Stomach (tissue), 9 donors: ENCODE measurements around the gene DDX54. TPM values are rescaled to one million over a fixed set of nuclear protein-coding genes. Genes with fewer than 3 reads are reported as not detected.

Experiments used
- DNase-seq, 2 donors: peaks; one replicate each; pipeline versions ENCODE4 v3.0.0 to v3.0.0-alpha.2; 2013 to 2019
- H3K27ac ChIP-seq, 5 donors: fragments of 200-600 bp in 4 of 5; sonication (generic) in 4 of 5; one replicate each; pipeline ENCODE4 v1.5.1; 2013 to 2019; ENCODE audit warnings: mild to moderate bottlenecking in 1 of 5, moderate library complexity in 1 of 5
- H3K27me3 ChIP-seq, 3 donors: fragments of 200-600 bp; sonication (generic); one replicate each; pipeline ENCODE4 v1.5.1; 2017 to 2019; ENCODE audit warnings: mixed run types in 1 of 3
- H3K36me3 ChIP-seq, 4 donors: fragments of 200-600 bp; sonication (generic); 1 replicate in 3 of 4; 2 replicates in 1 of 4; pipeline ENCODE4 v1.5.1; 2016 to 2019
- H3K4me1 ChIP-seq, 4 donors: fragments of 200-600 bp; sonication (generic); one replicate each; pipeline ENCODE4 v1.5.1; 2016 to 2019
- H3K4me3 ChIP-seq, 4 donors: fragments of 200-600 bp; sonication (generic) in 3 of 4; one replicate each; pipeline ENCODE4 v1.5.1; 2016 to 2019; ENCODE audit warnings: mild to moderate bottlenecking in 1 of 4
- H3K9me3 ChIP-seq, 4 donors: fragments of 200-600 bp; sonication (generic); one replicate each; pipeline ENCODE4 v1.5.1; 2016 to 2019
- CTCF ChIP-seq, 7 experiments: fragments of 450-650 bp in 4 of 7; fragments of 200-600 bp in 3 of 7; sonication (generic) in 3 of 7; IDR thresholded peaks; one replicate each; pipeline ENCODE4 v1.5.1; 2016 to 2019; ENCODE audit warnings: antibody characterized with exemption in 7 of 7, control low read depth in 2 of 7, mild to moderate bottlenecking in 1 of 7
- EP300 ChIP-seq: sonication (generic); formaldehyde crosslinking; IDR thresholded peaks from one replicate; pipeline ENCODE4 v1.6.1; 2017; ENCODE audit warnings: antibody characterized with exemption
- POLR2A ChIP-seq, 4 donors: fragments of 450-650 bp; IDR thresholded peaks; one replicate each; pipeline ENCODE4 v1.6.1; 2016; ENCODE audit warnings: antibody characterized with exemption in 4 of 4, control low read depth in 2 of 4, mild to moderate bottlenecking in 1 of 4, moderate library complexity in 1 of 4
- POLR2AphosphoS5 ChIP-seq, 3 donors: sonication (generic); formaldehyde crosslinking; IDR thresholded peaks; one replicate each; pipeline ENCODE4 v1.6.1; 2016; ENCODE audit warnings: antibody characterized with exemption in 3 of 3
- WGBS, 5 donors: extraction: QIAGEN DNeasy Blood & Tissue Kit in 3 of 5; methylation state at CpG; one replicate each; pipeline versions ENCODE4 v1.1.5 to v1.1.7; 2013 to 2018; 5-methylcytosine and 5-hydroxymethylcytosine counted together
- intact Hi-C: fragments of 100-400 bp; cut with DNase I; formaldehyde crosslinking; loops from one replicate; pipeline ENCODE4 v1.15.1; 2023; ENCODE audit warnings: low total_unique reads
- polyA plus RNA-seq, 3 donors: library from polyadenylated mRNA; stranded (reverse); fragments of 200-250 nt; gene quantifications; one replicate each; pipeline ENCODE4 v1.2.3, GENCODE V29; 2013
- total RNA-seq, 5 donors: library from RNA; depleted of rRNA; stranded (reverse); fragments of >200 nt; gene quantifications; one replicate each; pipeline versions ENCODE4 v1.1.0 to v1.2.3, GENCODE V29; 2014 to 2016
- donor health status: healthy with polysubstance abuse.
- donor health status: Bipolar disorder and iron deficiency.
- donor health status: healthy.

DDX54 gene
- total and polyA plus RNA-seq, 8 donors: 14.6 to 167 (median 37.9) TPM

DNA sequence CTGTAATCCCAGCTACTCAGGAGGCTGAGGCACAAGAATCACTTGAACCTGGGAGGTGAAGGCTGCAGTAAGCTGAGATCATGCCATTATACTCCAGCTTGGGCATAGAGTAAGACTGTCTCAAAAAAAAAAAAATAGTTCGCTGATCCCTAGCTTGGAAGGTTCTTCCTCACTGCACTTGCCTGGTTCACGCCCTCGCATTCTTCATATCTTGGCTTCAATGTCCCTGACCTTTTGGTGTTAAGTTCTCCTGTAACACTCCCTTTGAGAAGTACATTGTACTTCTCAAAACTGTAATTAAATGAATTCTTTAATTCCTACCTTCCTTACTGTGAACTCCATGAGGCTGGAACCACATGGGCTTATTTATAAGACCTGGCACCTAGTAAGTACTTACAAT lies 19.5 kb upstream of the DDX54 start:
- no peak for DNase-seq
- H3K4me3 ChIP-seq: no peak overlapping the region
- TF ChIP-seq POLR2AphosphoS5 (IDR thresholded peaks at IDR 0.05) (no peak), POLR2A (IDR thresholded peaks at IDR 0.05) (no peak), CTCF (IDR thresholded peaks at IDR 0.05) (no peak)
- H3K27ac ChIP-seq: no peak overlapping the region
- 74 to 93% (median 90%) methylated on average over 3 of the region's 3 CpGs for WGBS, 5 donors
- intact Hi-C loops: no loop called here
- no peaks in the 10 kb centered on the region for H3K9me3 ChIP-seq
- no peaks in the 10 kb centered on the region for H3K27me3 ChIP-seq
- no peaks in the 10 kb centered on the region for H3K36me3 ChIP-seq
- H3K4me1 ChIP-seq: peaks cover 0 to 38% (median 5%) of the 10 kb centered on the region in 4 donors

DNA sequence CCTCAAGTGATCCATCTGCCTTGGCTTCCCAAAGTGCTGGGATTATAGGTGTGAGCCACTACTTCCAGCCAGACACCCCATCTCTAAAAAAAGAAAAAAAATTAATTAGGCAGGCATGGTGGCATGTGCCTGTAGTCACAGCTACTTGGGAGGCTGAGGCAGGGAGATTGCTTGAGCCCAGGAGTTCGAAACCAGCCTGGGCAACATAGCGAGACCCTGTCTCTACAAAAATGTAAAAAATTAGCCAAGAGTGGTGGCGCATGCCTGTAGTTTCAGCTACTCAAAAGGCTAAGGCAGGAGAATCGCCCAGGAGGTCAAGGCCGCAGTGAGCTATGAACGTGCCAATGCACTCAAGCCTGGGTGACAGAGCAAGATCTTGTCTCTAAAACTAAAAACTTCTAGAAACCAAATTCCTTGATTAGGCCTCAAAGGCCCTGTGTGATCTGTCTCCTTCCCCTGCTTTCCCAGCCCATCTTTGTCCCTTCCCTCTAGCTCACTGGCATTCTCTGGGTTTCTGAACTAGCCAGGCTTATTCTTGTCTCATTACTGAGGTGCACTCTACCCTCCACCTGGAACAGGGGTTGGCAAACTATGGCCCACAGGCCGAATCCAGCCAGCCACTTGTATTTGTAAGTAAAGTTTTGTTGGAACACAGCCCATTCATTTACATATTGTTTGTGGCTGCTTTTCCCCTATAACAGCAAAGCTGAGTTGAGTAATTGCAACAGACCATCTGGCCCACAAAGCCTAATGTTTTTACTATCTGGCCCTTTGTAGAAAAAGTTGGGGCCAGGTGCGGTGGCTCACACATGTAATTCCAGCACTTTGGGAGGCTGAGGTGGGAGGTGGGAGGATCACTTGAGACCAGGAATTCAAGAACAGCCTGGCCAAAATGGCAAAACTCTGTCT lies 18.8 kb upstream of the DDX54 start:
- peaks cover 0 to 31% (median 3%) of the 10 kb centered on the region in 4 donors for H3K4me1 ChIP-seq
- WGBS, 5 donors: 88 to 91% (median 90%) methylated on average over 8 of the region's 8 CpGs
- H3K9me3 ChIP-seq: no peaks in the 10 kb centered on the region
- no peaks in the 10 kb centered on the region for H3K36me3 ChIP-seq
- no peak for TF ChIP-seq POLR2AphosphoS5 (IDR thresholded peaks at IDR 0.05)
- no peak for TF ChIP-seq EP300
- TF ChIP-seq CTCF (IDR thresholded peaks at IDR 0.05): no peak
- TF ChIP-seq POLR2A (IDR thresholded peaks at IDR 0.05): no peak
- no peak overlapping the region for H3K27ac ChIP-seq
- no peak overlapping the region for H3K4me3 ChIP-seq
- no peak for DNase-seq
- intact Hi-C loops: no loop called here
- H3K27me3 ChIP-seq: no peaks in the 10 kb centered on the region

DNA sequence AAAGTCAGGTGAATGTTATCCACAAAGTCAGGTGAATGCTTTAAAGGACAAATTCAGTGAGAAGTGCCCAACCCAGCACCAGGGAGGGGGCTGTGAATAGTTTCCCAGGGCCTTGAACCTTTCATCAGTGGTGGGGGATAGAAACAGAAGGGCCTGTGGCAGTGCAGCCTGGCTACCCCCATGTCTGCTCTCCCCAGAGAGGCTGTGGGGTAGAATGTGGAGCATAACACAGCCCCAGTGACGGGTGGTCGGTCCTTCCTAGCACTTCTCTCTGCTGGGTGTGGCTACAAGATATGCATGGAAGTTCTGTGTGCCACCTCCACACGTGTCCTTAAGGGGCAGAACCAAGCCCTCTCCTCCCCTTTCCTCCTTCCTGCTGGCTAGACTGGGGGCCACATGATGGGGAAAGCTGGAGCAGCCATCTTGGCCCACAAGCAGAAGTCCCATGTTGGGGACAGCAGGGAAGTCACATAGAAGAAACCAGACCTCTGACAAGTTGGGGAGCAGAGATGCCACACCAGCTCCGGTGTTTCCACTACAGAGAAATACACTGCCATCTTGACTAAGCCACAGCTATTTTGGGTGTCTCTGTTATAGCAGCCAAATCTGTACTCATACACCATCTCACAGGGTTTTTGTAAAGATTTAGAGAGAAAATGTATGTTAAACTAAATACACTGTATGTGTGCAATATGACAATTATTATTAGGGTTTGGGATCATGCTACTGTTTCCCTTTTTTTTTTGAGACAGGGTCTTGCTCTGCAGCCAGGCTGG lies 17.2 kb upstream of the DDX54 start:
- Histone ChIP-seq H3K36me3 (no peaks in the 10 kb centered on the region), H3K9me3 (no peaks in the 10 kb centered on the region), H3K27ac (no peak overlapping the region), H3K4me3 (no peak overlapping the region), H3K4me1 (peaks cover 0 to 14% (median 0%) of the 10 kb centered on the region in 4 donors), H3K27me3 (no peaks in the 10 kb centered on the region)
- intact Hi-C loops: no loop called here
- WGBS, 5 donors: 76 to 86% (median 81%) methylated on average over 4 of the region's 4 CpGs
- no peak for TF ChIP-seq CTCF (IDR thresholded peaks at IDR 0.05)
- no peak for TF ChIP-seq EP300
- TF ChIP-seq POLR2A (IDR thresholded peaks at IDR 0.05): no peak
- TF ChIP-seq POLR2AphosphoS5 (IDR thresholded peaks at IDR 0.05): no peak
- no peak for DNase-seq
